ENCODE measurements around the gene PARK7.

The PARK7 gene

DNA sequence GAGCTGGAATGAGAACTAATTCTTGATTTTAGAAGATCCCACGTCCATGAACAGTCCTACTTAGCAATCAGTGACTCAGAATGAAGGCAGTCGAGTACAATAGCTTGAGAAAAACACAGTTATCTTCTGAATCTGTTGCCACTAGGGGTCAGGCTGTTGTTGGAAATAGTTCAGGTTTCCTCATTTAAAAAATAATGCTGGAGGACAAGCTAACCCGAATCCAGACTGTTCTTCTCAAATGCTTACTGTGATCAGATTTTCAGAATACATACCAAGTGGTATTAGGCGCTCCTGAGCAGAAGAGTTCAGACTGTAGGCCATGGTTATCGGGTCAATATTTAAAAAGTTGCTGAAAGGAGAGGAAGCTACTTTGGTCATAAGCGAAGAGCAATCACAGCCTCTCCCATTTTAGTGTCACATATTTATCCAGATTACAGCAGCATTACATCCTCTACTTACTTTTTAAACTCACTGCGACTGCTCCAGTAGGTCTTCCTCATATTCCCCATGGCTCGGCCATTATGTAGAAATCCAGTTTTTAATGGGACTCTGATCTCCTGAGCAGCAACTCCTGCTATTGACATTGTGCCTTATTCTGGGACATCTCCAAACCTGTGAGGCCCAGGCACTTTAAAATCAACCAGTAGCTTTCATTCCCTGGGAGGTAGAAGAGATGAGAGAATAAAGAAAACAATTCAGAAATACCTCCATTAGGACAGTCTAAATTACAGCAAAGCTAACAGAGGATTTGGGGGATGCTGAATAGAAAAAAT lies 53.7 kb downstream of the PARK7 start:
- DNase-seq, result peak; percentile 82
- H3K27ac ChIP-seq, result peak overlapping the region; percentile 55
- TF ChIP-seq, protein P1, sequence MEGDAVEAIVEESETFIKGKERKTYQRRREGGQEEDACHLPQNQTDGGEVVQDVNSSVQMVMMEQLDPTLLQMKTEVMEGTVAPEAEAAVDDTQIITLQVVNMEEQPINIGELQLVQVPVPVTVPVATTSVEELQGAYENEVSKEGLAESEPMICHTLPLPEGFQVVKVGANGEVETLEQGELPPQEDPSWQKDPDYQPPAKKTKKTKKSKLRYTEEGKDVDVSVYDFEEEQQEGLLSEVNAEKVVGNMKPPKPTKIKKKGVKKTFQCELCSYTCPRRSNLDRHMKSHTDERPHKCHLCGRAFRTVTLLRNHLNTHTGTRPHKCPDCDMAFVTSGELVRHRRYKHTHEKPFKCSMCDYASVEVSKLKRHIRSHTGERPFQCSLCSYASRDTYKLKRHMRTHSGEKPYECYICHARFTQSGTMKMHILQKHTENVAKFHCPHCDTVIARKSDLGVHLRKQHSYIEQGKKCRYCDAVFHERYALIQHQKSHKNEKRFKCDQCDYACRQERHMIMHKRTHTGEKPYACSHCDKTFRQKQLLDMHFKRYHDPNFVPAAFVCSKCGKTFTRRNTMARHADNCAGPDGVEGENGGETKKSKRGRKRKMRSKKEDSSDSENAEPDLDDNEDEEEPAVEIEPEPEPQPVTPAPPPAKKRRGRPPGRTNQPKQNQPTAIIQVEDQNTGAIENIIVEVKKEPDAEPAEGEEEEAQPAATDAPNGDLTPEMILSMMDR (IDR thresholded peaks at IDR 0.05; ENCODE audit: low read depth, low read length, missing control alignments), result peak; percentile 58
- H3K36me3 ChIP-seq (replicated peaks), result peaks cover 52% of the 10 kb centered on the region
- H3K27me3 ChIP-seq (replicated peaks), result no peaks in the 10 kb centered on the region
- in situ Hi-C loops (cut with HindIII; ENCODE audit: low pct_ligation_motif_present, low sequenced_read_pairs), result loop anchor here (25.0 kb wide), 1 partner anchor 297 kb away; the partner anchor contains the start of gene SLC45A1
- no peak overlapping the region for H3K4me3 ChIP-seq (ENCODE audit: low read depth, low read length)

- no peak overlapping the region for H3K4me3 ChIP-seq (ENCODE audit: low read depth, low read length)
- TF ChIP-seq, protein P1 (IDR thresholded peaks at IDR 0.05; ENCODE audit: low read depth, low read length, missing control alignments), result no peak
- in situ Hi-C loops (cut with HindIII; ENCODE audit: low pct_ligation_motif_present, low sequenced_read_pairs), result loop anchor here (25.0 kb wide), 1 partner anchor 297 kb away; the partner anchor contains the start of gene SLC45A1
- peaks cover 46% of the 10 kb centered on the region for H3K36me3 ChIP-seq (replicated peaks)
- peak overlapping the region; percentile 55 for H3K27ac ChIP-seq
- no peaks in the 10 kb centered on the region for H3K27me3 ChIP-seq (replicated peaks)
- DNase-seq, result no peak
Observed at GRCh38 chr1:8015809-8016165, 54.3 kb downstream of the PARK7 start.

DNA sequence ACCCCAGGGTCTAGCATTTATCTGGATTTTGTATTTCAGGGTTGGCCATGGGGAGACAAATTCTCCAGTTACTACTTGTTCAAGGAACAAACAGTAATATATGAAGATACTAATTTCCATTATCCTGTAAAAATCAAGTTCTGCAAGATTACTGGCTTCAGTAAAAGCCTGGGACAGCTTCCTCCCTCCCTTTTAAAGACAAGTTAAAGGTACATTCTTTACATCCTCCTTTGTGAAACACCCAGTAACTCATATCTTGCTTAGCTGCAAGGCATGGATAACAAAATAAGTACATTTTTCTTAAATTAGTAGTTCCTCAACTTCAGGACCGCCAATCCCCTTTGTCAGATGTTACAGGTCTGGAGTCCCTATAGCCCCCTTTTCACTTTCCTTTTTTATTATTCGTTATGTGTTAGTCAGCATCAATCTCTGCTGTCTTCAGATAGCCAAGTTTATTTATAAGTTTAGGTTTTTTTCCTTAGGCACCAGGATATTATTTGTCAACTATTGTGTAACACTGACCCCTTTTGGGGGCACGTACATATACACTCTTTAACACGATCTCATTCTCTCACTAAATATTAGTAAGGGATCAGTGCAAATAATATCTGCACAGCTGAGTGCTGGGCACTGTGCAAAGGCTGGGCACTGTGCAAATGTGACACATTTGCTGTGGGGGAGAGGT lies 54.8 kb downstream of the PARK7 start:
- no peak for DNase-seq
- Histone ChIP-seq H3K27me3 (replicated peaks) (no peaks in the 10 kb centered on the region), H3K36me3 (replicated peaks) (peaks cover 40% of the 10 kb centered on the region), H3K4me3 (ENCODE audit: low read depth, low read length) (no peak overlapping the region), H3K27ac (peak overlapping the region; percentile 55)
- TF ChIP-seq, protein P1 (IDR thresholded peaks at IDR 0.05; ENCODE audit: low read depth, low read length, missing control alignments), result no peak
- in situ Hi-C loops (cut with HindIII; ENCODE audit: low pct_ligation_motif_present, low sequenced_read_pairs), result loop anchor here (25.0 kb wide), 1 partner anchor 296 kb away; the partner anchor contains the start of gene SLC45A1

DNA sequence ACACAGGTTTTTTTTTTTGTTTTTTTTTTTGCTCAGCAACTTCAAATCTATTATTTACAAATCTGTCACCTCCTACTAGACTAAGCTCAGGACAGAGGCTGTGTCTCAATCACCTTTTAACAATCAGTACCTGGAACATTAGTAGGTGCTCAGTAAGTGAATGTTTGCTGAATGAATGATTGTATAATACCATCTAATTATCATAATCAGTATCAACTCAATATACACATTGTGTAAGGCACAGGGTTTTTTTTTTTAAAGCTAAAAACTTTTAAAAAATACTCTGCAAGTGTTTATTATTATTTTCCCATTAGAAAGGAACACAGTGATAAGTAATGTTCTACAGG lies 55.4 kb downstream of the PARK7 start:
- TF ChIP-seq, protein P1 (IDR thresholded peaks at IDR 0.05; ENCODE audit: low read depth, low read length, missing control alignments), result no peak
- no peak overlapping the region for H3K27ac ChIP-seq
- peaks cover 37% of the 10 kb centered on the region for H3K36me3 ChIP-seq (replicated peaks)
- in situ Hi-C loops (cut with HindIII; ENCODE audit: low pct_ligation_motif_present, low sequenced_read_pairs), result loop anchor here (25.0 kb wide), 1 partner anchor 295 kb away; the partner anchor contains the start of gene SLC45A1
- DNase-seq, result no peak
- no peaks in the 10 kb centered on the region for H3K27me3 ChIP-seq (replicated peaks)
- no peak overlapping the region for H3K4me3 ChIP-seq (ENCODE audit: low read depth, low read length)

DNA sequence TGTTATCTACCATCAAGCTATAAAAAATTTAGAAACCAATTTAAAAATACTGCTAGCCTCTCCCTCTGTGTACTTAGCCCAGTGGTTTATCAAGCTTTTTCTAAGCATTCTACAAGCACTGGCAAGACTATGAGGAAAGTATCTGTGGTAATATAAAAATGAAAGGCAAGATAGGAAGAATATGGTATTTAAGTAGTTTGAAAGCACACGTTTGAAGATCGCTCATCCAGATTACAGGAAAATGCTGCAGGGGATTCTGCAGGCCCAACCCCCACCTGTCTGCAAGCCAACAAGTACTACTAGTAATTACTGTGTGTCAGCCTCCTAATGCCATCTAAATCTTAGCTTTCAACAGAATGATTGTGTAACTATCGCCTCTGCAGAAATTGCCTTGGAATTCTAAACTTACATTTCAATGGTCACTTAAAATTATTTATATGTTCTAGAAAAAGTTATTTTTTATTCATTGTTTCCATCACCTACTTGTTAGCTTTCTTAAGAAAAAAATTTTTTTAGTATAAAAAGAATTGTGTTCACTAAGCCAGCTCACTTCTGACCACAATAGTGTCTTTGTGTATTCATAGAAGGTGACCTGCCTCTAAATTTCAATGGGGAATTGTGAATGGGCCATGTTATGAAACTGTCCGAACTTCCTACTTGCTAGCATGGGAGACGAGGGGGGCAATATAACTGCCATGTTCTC lies 56.1 kb downstream of the PARK7 start:
- in situ Hi-C loops (cut with HindIII; ENCODE audit: low pct_ligation_motif_present, low sequenced_read_pairs), result loop anchor here (25.0 kb wide), 1 partner anchor 295 kb away; the partner anchor contains the start of gene SLC45A1
- Histone ChIP-seq H3K27ac (no peak overlapping the region), H3K36me3 (replicated peaks) (peaks cover 30% of the 10 kb centered on the region), H3K27me3 (replicated peaks) (no peaks in the 10 kb centered on the region), H3K4me3 (ENCODE audit: low read depth, low read length) (no peak overlapping the region)
- DNase-seq, result no peak
- TF ChIP-seq, protein P1 (IDR thresholded peaks at IDR 0.05; ENCODE audit: low read depth, low read length, missing control alignments), result no peak

Data from brain microvascular endothelial cell (primary cell).